Bone marrow (tissue), 2 donors: ENCODE measurements around the gene TUBGCP6.

ENCODE experiments used
- DNase-seq, 2 donors: peaks; one replicate each; lab custom pipeline; 2025; lab: John Stamatoyannopoulos, UW

The TUBGCP6 gene, protein sequence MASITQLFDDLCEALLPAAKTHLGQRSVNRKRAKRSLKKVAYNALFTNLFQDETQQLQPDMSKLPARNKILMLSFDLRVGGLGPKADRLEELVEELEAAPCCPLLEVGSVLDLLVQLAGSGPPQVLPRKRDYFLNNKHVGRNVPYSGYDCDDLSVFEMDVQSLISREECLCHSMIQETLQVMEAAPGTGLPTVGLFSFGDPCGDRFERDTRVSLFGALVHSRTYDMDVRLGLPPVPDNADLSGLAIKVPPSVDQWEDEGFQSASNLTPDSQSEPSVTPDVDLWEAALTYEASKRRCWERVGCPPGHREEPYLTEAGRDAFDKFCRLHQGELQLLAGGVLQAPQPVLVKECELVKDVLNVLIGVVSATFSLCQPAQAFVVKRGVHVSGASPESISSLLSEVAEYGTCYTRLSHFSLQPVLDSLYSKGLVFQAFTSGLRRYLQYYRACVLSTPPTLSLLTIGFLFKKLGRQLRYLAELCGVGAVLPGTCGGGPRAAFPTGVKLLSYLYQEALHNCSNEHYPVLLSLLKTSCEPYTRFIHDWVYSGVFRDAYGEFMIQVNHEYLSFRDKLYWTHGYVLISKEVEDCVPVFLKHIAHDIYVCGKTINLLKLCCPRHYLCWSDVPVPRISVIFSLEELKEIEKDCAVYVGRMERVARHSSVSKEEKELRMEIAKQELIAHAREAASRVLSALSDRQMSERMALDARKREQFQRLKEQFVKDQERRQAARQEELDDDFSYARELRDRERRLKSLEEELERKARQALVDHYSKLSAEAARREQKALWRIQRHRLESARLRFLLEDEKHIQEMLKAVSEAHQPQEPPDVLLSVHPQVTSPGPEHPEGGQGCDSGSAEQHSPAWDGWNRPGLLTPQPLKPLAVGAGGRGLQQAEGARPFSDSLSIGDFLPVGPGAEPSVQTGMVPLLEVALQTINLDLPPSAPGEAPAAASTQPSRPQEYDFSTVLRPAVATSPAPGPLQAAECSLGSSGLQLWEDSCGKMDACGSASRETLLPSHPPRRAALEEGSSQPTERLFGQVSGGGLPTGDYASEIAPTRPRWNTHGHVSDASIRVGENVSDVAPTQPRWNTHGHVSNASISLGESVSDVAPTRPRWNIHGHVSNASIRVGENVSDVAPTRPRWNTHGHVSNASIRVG (N-terminal part only)

DNA sequence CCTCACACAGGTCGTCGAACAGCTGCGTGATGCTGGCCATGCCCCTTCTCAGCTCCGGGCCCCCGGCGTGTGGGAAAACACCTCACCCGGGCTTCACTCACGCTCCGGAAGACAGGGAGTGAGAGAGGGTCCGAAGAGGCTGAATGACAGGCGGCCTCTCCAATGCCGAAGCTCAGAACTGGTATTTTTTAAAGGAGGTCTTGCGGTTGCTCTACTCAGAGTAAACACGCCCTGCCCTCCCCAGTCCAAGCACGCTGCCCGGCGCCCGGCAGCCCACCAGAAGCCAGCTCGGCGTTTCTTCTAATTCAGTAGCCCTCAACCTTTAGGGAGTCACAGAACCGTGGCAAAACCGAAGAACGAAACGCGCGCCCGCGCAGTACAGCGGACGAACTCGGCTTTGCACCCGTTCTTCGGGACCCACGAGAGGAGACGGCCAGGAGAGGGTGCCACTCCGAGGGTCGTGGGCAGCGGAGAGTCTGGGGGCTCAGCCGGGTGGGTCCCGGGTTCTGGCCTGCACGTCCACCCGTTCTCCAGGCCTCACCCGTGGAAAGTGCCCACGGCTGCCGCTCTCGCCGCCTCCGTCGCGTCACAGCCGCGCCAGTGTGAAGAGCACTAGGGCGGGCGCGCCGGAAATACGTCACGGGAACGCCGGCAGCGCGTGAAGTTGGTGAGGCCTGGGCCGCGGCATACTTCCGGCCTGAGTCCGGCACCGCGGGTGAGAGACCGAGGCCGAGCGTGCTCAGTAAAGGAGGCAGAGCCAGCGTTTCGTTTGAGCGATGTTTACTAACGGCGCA lies at the start of gene TUBGCP6:
Gene TUBGCP6 (minus strand): TSS at position 604 of the 794 bp plus-strand sequence. CDS start 564 bp downstream, at position 40.
- peak; percentile 84 to 87 for DNase-seq

DNA sequence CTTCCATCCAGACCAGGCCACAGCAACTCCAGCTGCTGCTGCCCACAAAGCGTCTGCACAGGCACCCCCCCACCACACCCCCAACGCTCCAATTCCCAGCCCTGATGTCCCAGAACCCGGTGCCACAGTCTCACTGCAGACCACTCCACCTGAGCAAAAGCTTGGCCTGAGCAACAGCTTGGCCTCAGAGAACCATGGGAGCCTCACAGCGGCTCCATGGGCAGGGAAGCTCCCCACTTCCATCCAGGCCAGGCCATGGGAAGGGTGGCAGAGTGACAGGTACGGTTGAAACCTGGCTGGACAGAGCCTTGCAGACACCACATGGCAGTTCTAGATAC lies 49.5 kb upstream of the TUBGCP6 start:
- DNase-seq, result peak in 1 of 2 donors; percentile 13

DNA sequence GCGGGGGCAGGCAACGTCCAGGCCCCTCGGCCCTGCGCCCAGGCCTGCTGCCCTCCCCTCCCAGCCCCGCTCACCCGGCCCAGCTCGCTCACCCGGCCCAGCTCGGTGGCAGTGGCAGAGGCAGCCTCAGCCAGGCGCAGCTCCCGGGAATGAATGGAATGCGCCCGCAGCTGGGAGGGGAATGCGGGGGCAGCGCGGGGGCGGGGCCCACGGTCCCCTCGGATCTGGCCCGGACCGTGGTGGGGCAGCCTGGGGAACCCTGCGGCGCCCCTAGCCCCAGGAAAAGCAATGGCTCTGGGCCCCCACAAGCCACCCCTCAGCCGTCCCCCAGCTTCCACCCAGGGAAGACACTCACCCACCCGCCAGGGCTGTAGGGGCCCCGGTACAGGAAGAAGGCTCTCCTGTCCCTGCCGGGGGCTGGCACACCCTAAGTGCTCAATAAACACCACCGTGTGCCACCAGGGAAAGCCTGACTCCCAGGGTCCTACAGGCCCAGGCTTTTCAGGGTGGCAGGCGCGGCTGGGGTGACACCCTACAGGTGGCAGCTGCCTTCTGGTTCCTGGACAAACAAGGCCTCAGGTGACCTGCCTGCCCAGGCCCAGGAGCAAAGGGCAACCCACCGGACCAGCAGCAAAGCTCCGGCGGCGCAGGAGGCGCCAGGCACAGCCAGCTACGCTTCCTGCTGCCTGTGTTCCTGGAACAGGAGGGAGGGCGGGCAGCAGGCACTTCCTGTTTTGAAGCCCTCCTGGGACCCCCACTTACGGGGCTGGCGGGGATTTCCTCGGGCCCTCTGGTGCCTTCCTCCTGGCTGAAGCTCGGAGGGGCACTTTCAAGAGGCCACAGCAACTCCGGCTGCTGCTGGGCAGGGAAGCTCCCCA lies 48.9 kb upstream of the TUBGCP6 start:
- peak in 1 of 2 donors; percentile 24 for DNase-seq

DNA sequence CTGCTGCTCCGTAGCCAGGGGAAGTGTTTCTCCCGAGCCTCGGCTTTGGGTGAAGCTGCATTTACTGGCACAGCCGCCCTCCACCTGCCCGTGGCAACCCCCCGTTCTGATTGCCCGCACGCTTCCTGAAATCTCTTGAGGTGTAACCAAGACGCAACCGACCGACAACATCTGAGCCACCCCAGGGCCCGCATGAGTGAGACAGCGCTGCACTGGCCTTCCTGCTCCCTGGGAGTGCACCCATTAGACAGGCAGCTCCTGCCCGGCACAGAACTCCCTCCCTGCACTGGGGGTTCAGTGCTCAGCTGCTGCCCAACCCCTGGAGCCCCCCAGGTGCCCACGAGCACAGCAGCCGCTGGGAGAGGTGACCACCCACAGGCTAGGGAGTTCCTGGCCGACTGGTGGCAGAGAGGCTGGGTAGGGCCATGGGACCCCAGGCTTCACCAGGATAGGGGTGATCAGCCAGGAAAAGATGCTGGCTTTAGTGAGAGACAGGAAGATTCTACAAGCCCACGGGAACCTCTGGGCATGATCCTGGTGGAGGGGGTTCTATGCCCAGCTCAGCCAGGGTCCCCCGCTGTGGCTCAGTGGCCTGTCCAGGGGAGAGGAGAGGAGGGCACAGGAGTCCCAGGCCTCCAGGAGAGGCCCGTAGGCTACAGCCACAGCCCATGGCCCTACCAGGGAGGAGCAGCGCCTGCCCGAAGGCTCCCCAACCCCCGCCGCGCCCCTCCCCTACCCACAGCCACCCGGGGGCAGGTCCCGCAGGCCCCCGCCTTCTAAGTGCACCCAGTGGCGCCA lies 48.0 kb upstream of the TUBGCP6 start:
- DNase-seq, result no peak

DNA sequence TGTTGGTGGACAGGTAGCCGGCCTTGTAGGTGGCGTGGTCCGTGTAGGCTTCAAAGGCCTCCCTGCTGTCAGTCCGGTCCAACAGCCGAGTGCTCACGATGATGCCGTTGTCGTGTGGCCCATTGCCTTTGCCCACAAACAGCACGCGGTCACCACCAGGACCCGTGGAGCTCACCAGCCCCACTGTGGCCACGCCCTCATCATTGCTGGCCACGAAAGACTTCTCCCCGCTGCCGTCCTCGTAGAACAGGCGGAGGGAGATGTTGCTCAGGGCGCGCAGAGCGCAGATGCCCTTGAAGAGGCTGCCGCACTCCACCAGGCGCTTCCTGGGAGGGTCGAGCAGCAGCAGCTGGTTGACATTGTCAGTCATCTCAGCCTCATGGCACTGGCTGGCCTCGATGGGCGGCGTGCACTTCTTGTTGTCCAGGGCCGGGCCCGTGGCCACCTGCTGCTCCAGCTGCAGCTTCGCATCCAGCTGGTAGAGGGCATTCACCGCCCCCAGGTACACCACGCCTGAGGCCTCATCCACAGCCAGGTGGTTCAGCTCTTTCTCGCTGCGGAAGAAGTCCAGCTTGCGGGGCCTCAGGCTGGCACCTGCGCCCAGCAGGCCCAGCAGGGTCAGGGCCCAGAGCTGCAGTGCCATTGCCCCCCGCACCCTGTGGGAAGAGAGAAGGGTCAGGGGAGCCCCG lies 45.3 kb upstream of the TUBGCP6 start:
- no peak for DNase-seq

DNA sequence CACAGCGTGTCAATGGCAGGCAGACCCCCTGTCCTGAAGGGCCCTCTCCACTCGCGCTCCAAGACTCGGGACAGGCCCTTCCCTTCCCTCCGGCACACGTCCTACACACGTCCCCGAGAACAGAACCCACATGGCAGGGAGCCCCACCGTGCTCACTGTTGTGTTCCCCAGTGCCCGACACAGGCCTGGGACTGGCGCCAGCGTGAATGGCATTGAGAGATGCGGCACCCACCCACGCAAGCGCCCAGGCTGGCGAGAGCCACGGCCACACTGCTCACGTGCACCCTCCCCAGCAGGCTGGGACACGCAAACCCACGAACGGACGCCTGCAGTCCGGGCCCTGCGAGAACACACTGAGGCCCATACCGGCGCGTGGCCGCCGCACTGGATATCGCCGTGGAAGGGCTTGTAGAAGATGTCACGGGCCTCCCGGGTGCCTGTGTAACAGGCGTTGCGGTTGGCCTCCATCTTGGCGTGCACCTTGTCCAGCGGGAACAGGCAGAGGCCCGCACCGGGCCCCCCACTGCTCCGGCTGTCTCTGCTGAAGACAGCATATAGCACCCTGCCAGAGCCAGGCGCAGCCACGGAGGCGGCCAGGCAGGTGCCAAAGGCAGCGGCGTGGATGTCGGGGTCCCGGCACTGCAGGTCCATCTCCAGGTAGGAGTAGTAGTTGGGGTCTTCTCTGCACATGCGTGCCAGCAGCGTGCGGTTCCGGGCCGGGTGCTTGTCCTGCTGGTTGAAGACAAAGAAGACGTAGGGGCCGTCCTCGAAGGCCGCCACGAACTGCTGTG lies 44.5 kb upstream of the TUBGCP6 start:
- no peak for DNase-seq

DNA sequence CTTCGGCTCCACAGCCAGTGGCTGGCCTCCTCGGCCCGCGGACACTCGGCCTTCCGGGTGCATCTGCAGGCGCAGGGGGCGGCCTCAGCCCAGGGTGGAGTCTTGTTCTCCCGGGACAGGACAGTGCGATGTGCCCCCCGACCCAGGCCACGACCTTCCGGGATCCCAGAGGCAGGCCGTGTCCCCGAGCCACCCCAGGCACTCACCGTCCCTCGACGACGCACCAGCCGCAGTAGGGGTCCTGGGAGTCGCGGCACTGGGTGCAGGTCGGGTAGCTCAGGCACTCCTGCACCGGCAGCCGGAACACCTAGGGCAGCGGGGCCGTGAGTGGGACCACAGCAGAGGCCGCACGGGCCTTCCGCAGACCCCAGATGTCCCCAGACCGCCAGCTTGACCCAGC lies 42.9 kb upstream of the TUBGCP6 start:
- DNase-seq, result no peak

DNA sequence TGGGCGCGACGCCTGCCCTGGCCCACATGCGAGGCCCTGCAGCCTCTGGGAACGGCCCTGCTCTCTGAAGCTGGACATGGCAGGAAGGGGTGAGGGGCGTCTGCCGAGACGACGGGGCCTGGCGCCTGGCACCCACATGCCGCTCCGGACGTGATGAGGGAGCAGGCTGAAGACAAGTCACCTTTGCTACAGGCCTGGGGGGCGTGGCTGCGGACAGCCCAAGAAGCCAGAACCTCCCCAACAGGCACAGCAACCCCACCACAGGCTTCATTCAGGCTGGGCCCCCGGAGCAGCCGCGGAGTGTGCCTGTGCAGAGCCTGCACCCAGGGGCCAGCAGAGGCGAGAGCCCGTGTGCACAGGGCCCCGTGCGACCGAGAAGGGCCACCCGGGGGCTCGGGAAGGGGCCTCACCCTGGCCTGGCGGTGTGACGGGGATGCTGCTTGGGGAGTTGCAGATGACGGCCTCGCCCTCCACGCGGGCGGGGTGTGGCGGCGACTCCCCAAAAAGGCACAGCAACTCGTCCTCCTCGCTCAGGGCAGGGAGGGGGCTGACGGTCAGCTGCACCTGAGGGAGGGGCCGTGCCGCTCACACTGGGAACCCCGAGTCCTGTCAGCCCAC lies 42.0 kb upstream of the TUBGCP6 start:
- DNase-seq, result no peak

DNA sequence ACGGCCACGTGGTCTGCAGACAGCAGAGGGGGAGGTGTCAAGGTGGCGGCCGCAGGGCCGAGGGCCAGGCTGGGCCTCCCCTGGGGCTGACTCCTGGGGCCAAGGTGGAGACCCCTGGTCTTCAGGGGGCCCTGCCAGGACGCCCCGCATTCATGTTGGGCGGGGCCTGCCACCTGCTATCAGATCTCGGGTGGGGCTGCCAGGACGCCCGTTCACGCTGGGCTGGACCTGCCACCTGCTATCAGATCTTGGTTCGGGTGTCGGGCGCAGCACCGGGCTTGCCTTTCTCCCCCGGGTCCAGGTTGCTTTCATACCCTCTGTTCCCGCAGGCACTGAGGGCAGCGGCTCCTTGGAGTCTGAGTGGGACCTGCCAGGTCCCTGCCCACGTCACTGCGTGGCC lies 41.5 kb upstream of the TUBGCP6 start:
- DNase-seq, result no peak

DNA sequence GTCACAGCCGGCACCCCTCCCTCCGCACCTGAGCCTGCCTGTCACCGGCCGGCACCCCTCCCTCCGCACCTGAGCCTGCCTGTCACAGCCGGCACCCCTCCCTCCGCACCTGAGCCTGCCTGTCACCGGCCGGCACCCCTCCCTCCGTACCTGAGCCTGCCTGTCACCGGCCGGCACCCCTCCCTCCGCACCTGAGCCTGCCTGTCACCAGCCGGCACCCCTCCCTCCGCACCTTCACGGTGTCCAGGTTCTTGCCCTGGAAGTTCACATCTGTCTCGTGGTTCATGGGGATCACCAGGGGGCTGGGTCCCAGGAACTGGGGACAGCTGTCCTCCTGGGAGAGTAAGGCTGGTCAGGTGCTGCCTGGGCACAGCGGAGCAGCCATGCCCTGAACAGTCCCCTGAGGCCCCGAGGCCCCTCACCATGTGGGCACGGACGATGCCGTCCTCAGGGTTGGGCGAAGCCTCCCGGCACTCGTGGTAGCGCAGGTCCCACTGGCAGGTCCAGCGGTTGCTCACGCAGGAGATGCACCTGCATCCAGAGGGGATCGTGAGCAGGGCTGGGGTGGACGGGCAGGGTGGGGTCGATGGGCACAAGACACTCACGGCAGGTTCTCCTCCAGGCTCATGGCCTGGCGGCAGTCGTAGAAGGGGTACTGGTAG lies 40.9 kb upstream of the TUBGCP6 start:
- DNase-seq, result no peak

DNA sequence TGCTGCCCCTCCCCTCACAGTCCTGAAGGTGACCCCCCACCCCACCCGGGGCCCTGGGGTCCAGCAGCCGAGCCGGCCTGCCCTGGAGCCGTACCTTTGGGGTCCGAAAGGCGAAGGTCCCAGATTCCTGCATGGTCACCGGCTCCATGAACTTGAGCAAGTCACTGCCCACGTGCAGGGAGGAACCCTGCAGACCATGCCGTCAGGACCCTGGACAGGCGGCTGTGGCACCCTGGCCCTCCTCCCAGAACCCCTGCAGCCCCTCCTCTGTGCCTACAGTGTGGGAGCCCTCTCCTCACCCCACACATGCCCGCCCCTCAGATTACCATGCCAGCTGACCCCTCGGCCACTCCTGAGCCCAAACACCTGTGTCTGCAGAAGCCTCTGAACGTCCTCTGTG lies 39.7 kb upstream of the TUBGCP6 start:
- DNase-seq, result no peak

DNA sequence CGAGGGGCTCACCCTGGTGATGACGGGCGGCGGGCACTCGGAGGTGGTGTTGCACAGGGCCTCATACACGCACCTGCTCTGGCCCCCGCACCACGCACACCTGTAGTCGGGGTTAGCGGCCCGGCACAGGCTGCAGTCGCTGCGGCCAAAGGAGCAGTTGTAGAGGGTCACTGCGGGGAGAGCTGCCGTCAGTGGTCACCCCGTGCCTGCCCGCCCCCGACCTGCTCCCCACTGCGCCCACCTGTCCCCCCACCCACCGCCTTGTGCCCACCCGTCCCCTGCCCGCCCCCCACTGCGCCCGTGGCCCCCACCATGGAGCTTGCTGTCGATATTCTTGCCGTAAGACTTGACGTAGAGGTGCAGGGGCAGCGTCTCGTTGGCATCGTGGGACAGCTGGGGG lies 39.0 kb upstream of the TUBGCP6 start:
- no peak for DNase-seq

DNA sequence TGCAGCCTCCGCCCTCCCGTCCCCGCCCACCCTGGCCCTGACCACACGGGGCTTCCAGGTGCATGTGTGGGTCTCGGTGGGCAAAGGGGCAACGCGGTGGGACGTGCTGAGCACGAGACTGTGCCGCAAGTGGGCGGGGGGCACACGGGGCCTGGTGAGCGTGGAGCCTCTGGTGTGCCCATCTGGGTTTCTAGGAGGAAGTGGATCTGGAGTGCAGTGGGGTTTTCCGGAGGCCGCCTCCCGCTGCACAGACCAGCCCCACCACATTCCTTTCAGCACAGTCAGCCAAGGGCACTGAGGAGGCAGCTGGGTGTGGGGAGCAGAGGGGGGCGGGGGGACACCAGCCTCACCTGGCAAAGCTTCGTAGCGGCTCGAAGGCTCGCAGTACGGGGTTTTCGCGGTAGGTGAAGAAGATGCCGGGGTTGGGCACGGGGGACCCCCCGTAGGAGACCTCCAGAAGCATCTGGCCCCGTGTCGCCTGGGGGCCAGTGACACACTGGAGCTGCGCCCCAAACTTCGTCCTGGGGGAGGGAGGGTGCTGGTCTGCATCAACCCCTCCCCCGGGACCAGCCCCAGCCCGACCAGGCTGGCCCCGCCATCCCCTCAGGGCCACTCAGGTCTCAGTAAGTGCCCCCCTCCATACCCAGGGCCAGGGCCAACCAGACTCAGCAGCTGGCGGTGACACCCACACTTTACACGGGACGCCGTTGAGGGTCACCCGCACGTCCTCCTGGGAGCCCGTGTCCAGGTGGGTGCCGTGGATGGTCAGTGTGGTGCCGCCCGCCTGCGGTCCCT lies 37.7 kb upstream of the TUBGCP6 start:
- DNase-seq, result no peak

DNA sequence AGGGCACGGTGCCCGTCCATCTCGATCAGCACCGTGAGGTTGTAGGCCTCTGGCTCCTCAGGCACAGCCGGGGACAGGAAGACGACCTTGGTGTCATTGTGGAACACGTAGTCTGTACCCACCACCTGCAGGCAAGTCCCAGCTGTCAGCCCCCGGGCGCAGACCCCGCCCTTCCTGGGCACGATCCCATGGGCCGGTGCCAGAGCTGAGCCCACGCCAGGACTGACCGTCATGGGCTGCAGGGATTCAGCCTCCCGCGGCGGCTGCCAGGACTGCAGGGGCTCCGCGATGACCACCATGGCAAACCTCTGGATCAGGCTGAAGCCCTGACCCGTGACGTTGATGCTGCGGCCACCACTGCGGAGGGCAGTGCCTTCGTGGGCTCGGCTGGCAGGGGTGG lies 37.1 kb upstream of the TUBGCP6 start:
- no peak for DNase-seq

DNA sequence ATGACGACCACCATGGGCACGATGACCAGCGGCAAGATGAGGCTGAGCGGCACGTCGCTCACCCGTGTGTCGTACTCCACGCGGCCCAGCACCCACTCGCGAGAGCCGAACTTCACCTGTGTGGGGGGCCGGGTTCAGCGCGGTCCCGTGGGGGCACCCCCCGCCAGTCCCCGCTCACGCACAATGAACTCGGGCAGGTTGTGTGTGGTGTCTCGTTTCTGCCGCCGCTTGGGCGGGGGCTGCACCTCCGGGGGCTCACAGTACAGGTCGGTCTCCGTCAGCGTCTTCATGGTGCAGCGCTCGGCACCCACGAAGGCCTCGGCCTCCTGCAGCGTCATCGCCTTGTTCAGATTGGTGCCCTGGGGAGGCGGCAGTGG lies 36.5 kb upstream of the TUBGCP6 start:
- DNase-seq, result no peak

DNA sequence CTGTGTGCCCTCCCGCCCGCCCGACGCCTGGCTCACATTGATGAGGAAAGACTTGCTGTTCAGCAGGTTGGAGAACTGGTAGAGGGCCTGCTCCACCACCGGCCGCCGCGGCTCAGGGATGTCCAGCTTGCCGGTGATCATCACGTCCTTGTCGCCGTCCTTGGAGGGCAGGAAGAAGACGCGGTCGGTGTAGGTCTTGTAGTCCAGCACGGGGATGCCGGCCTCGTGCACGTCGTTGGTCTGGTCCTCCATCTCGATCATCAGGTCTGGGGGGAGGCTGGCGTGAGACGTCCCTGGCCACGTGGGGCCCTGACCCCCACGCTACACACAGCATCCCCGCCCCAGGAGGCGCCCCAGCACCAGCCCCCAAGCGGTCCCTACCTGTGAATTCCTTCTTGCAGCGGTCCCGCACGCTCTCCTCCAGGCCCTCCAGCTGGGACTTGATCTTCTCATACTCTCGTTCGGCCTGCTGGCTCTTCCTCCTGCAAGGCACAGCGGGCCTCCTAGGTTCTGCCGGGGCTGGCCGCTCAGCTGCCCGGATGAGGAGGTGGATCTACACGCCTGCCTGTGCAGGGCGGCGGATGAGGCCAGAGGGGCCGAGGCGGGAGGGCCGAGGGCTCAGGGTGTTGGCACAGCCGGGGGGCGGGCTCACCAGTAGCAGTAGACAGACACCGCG lies 36.0 kb upstream of the TUBGCP6 start:
- DNase-seq, result no peak
